Stimulated activated CD8-positive, alpha-beta memory T cell treated with anti-CD3 and anti-CD28 coated beads, Interleukin-12 subunit alpha, Interleukin-12 subunit beta, amount 100 ng/mL, for 24 hours (primary cell): Measurements from ENCODE around the gene P4HA1.
"Not testable (repeated sequence)": the region's sequence is repeated elsewhere in the genome, so short reads cannot be mapped to it uniquely, and the experiment has no call there.

Source experiments
- DNase-seq: peaks from one replicate; pipeline ENCODE4 v3.0.0-alpha.2; 2020; ENCODE audit errors: extremely low read depth

Gene P4HA1

GRCh38 chr10:73043766-73044377, 52.8 kb downstream of the P4HA1 start:
- DNase-seq = no peak

- DNase-seq = no peak
Measured at GRCh38 chr10:73043319-73043718, 53.3 kb downstream of the P4HA1 start.

GRCh38 chr10:73042130-73042529, 54.5 kb downstream of the P4HA1 start:
- DNase-seq = no peak

GRCh38 chr10:73039635-73040034, 57.0 kb downstream of the P4HA1 start:
- no peak for DNase-seq

- DNase-seq = not testable (repeated sequence)
Measured at GRCh38 chr10:73036285-73036684, 60.4 kb downstream of the P4HA1 start.

GRCh38 chr10:73032536-73032935, 64.1 kb downstream of the P4HA1 start:
- DNase-seq = no peak

- DNase-seq = not testable (repeated sequence)
Measured at GRCh38 chr10:73026623-73027022, 70.0 kb downstream of the P4HA1 start.

- DNase-seq = not testable (repeated sequence)
Measured at GRCh38 chr10:73023455-73024070, 73.1 kb downstream of the P4HA1 start.

GRCh38 chr10:73022961-73023360, 73.7 kb downstream of the P4HA1 start:
- DNase-seq = not testable (repeated sequence)

GRCh38 chr10:73021538-73022164, 75.0 kb downstream of the P4HA1 start:
- DNase-seq = not testable (repeated sequence)

- no peak for DNase-seq
Measured at GRCh38 chr10:73021050-73021449, 75.6 kb downstream of the P4HA1 start.

GRCh38 chr10:73019100-73019499, 77.6 kb downstream of the P4HA1 start:
- no peak for DNase-seq

- no peak for DNase-seq
Measured at GRCh38 chr10:73018632-73019031, 78.0 kb downstream of the P4HA1 start.

GRCh38 chr10:73017955-73018480, 78.6 kb downstream of the P4HA1 start:
- DNase-seq = no peak

- no peak for DNase-seq
Measured at GRCh38 chr10:73015779-73016178, 80.9 kb downstream of the P4HA1 start.

GRCh38 chr10:73003822-73004221, 92.8 kb downstream of the P4HA1 start:
- no peak for DNase-seq

GRCh38 chr10:73000973-73001372, 95.7 kb downstream of the P4HA1 start:
- no peak for DNase-seq

GRCh38 chr10:72997099-72997498, 99.6 kb downstream of the P4HA1 start:
- no peak for DNase-seq

- not testable (repeated sequence) for DNase-seq
Measured at GRCh38 chr10:72995459-72995858, 101.2 kb downstream of the P4HA1 start.

GRCh38 chr10:72989771-72990170, 106.9 kb downstream of the P4HA1 start:
- not testable (repeated sequence) for DNase-seq

- not testable (repeated sequence) for DNase-seq
Measured at GRCh38 chr10:72984618-72985017, 112.0 kb downstream of the P4HA1 start.

GRCh38 chr10:72981882-72982529, 114.7 kb downstream of the P4HA1 start:
- DNase-seq = no peak
